Measurements from ENCODE around the gene LHX1.

Gene LHX1

GRCh38 chr17:36939052-36939801 is 2.0 kb downstream of the LHX1 start:
- no peak for DNase-seq

GRCh38 chr17:36939802-36940312 is 2.6 kb downstream of the LHX1 start:
- DNase-seq: no peak

GRCh38 chr17:36940313-36941264 is 3.3 kb downstream of the LHX1 start:
- no peak for DNase-seq

GRCh38 chr17:36941265-36942010 is 4.2 kb downstream of the LHX1 start:
- no peak for DNase-seq

GRCh38 chr17:36942019-36942599 is 4.8 kb downstream of the LHX1 start:
- DNase-seq: no peak

GRCh38 chr17:36942631-36943125 is 5.4 kb downstream of the LHX1 start:
- DNase-seq: peak in 1 of 5 experiments; percentile 49

- DNase-seq: no peak
These were observed 6.2 kb downstream of the LHX1 start for GRCh38 chr17:36943250-36944191.

GRCh38 chr17:36944553-36944952 is 7.3 kb downstream of the LHX1 start:
- DNase-seq: no peak

GRCh38 chr17:36945140-36945539 is 7.9 kb downstream of the LHX1 start:
- DNase-seq: no peak

- no peak for DNase-seq
These were observed 8.9 kb downstream of the LHX1 start for GRCh38 chr17:36945959-36946725.

GRCh38 chr17:36946726-36947091 is 9.4 kb downstream of the LHX1 start:
- no peak for DNase-seq

- no peak for DNase-seq
These were observed 10.8 kb downstream of the LHX1 start for GRCh38 chr17:36947922-36948716.

GRCh38 chr17:36948717-36949460 is 11.6 kb downstream of the LHX1 start, which contains the start of gene AATF:
AATF (plus strand) TSS chr17:36948954; CDS start chr17:36949126, 172 bp downstream.
- peak; percentile 90 to 98 (median 95) for DNase-seq

GRCh38 chr17:36949461-36949927 is 12.2 kb downstream of the LHX1 start:
- no peak for DNase-seq

- no peak for DNase-seq
These were observed 12.8 kb downstream of the LHX1 start for GRCh38 chr17:36950027-36950426.

GRCh38 chr17:36951084-36951789 is 14.0 kb downstream of the LHX1 start:
- DNase-seq: no peak

- no peak for DNase-seq
These were observed 34.2 kb downstream of the LHX1 start for GRCh38 chr17:36971508-36971907.

Measured in T-helper 2 cell (primary cell).